ENCODE measurements around the gene ATXN10.
"Not testable (repeated sequence)": the region's sequence is repeated elsewhere in the genome, so short reads cannot be mapped to it uniquely, and the experiment has no call there.

The ATXN10 gene

GRCh38 chr22:45678961-45679912 lies 7.6 kb downstream of the ATXN10 start:
- no peak for DNase-seq (ENCODE audit: low read depth)

GRCh38 chr22:45680932-45681700 lies 9.5 kb downstream of the ATXN10 start:
- no peak for DNase-seq (ENCODE audit: low read depth)

GRCh38 chr22:45682064-45682463 lies 10.4 kb downstream of the ATXN10 start:
- no peak for DNase-seq (ENCODE audit: low read depth)

GRCh38 chr22:45682773-45683172 lies 11.1 kb downstream of the ATXN10 start:
- not testable (repeated sequence) for DNase-seq (ENCODE audit: low read depth)

- DNase-seq (ENCODE audit: low read depth): no peak
These were observed 11.6 kb downstream of the ATXN10 start for GRCh38 chr22:45683248-45683647.

GRCh38 chr22:45683680-45684079 lies 12.0 kb downstream of the ATXN10 start:
- DNase-seq (ENCODE audit: low read depth): no peak

GRCh38 chr22:45684169-45684568 lies 12.5 kb downstream of the ATXN10 start:
- no peak for DNase-seq (ENCODE audit: low read depth)

GRCh38 chr22:45684752-45685574 lies 13.3 kb downstream of the ATXN10 start:
- no peak for DNase-seq (ENCODE audit: low read depth)

GRCh38 chr22:45686004-45686403 lies 14.4 kb downstream of the ATXN10 start:
- no peak for DNase-seq (ENCODE audit: low read depth)

GRCh38 chr22:45686836-45687235 lies 15.2 kb downstream of the ATXN10 start:
- DNase-seq (ENCODE audit: low read depth): no peak

- DNase-seq (ENCODE audit: low read depth): no peak
These were observed 17.0 kb downstream of the ATXN10 start for GRCh38 chr22:45688600-45689080.

- DNase-seq (ENCODE audit: low read depth): no peak
These were observed 17.6 kb downstream of the ATXN10 start for GRCh38 chr22:45689211-45689610.

- no peak for DNase-seq (ENCODE audit: low read depth)
These were observed 18.4 kb downstream of the ATXN10 start for GRCh38 chr22:45690008-45690407.

- DNase-seq (ENCODE audit: low read depth): no peak
These were observed 20.9 kb downstream of the ATXN10 start for GRCh38 chr22:45692549-45692948.

- no peak for DNase-seq (ENCODE audit: low read depth)
These were observed 22.2 kb downstream of the ATXN10 start for GRCh38 chr22:45693835-45694234.

GRCh38 chr22:45696227-45696626 lies 24.6 kb downstream of the ATXN10 start:
- no peak for DNase-seq (ENCODE audit: low read depth)

GRCh38 chr22:45698094-45698493 lies 26.5 kb downstream of the ATXN10 start:
- no peak for DNase-seq (ENCODE audit: low read depth)

- no peak for DNase-seq (ENCODE audit: low read depth)
These were observed 31.3 kb downstream of the ATXN10 start for GRCh38 chr22:45702981-45703380.

- no peak for DNase-seq (ENCODE audit: low read depth)
These were observed 32.1 kb downstream of the ATXN10 start for GRCh38 chr22:45703758-45704157.

GRCh38 chr22:45704648-45705047 lies 33.0 kb downstream of the ATXN10 start:
- no peak for DNase-seq (ENCODE audit: low read depth)

- no peak for DNase-seq (ENCODE audit: low read depth)
These were observed 36.0 kb downstream of the ATXN10 start for GRCh38 chr22:45707605-45708004.

- DNase-seq (ENCODE audit: low read depth): no peak
These were observed 36.5 kb downstream of the ATXN10 start for GRCh38 chr22:45708145-45708544.
